B cell (primary cell): ENCODE data around the gene RUFY1. TPM values are rescaled to one million over a fixed set of nuclear protein-coding genes. Genes with fewer than 3 reads are reported as not detected.
A peak's percentile ranks its signal among the peaks of the same experiment; 100 is the strongest.
"Not testable (repeated sequence)": the region's sequence is repeated elsewhere in the genome, so short reads cannot be mapped to it uniquely, and the experiment has no call there.

ENCODE experiments used
- ATAC-seq: fragments of 200-7000 bp; cut with Tn5 transposase; one replicate; pipeline ENCODE4 v1.10.0; 2021; ENCODE audit warnings: low read depth, mild to moderate bottlenecking, moderate number of reproducible peaks, moderate library complexity
- CTCF ChIA-PET: fragments of 350-600 bp; sonication (Branson Sonifier 250); formaldehyde crosslinking; loops from one replicate; lab custom pipeline; 2021; ENCODE audit warnings: antibody characterized with exemption, inconsistent platforms; lab: Charles Lee
- POLR2A ChIA-PET: fragments of 350-600 bp; sonication (Branson Sonifier 250); formaldehyde crosslinking; loops from one replicate; lab custom pipeline; 2021; ENCODE audit warnings: antibody characterized with exemption; lab: Charles Lee
- DNase-seq: peaks from one replicate; pipeline ENCODE4 v3.0.0; 2013
- H2AFZ ChIP-seq: 2 replicates; pipeline ENCODE4 v1.6.1; 2012; ENCODE audit warnings: mild to moderate bottlenecking, low read depth, low read length; ENCODE audit not compliant: insufficient read depth, poor library complexity, severe bottlenecking
- H3K27ac ChIP-seq, 2 donors: 1 replicate in 1 of 2; 2 replicates in 1 of 2; pipeline ENCODE4 v1.5.1; 2012 to 2013; ENCODE audit warnings: low read length in 2 of 2, mild to moderate bottlenecking in 2 of 2, moderate library complexity in 1 of 2
- H3K27me3 ChIP-seq, 4 experiments: fragments of 200-600 bp in 1 of 4; sonication (generic) in 1 of 4; replicated peaks in 1 of 4; 1 replicate in 2 of 4; 2 replicates in 2 of 4; pipeline versions ENCODE4 v1.6.1 to v1.7.0; 2013 to 2016; ENCODE audit warnings: low read length in 3 of 4, mild to moderate bottlenecking in 2 of 4, mixed read lengths in 1 of 4, moderate library complexity in 1 of 4; ENCODE audit not compliant: insufficient read depth in 4 of 4, control insufficient read depth in 3 of 4; ENCODE audit errors: control extremely low read depth in 1 of 4
- H3K36me3 ChIP-seq, 2 experiments: replicated peaks in 1 of 2; 1 replicate in 1 of 2; 2 replicates in 1 of 2; pipeline versions ENCODE4 v1.6.1 to v1.7.1; 2013; ENCODE audit warnings: low read length in 1 of 2; ENCODE audit not compliant: insufficient read depth in 2 of 2, control insufficient read depth in 1 of 2; ENCODE audit errors: control extremely low read depth in 1 of 2, extremely low read depth in 1 of 2
- H3K4me1 ChIP-seq, 2 donors: fragments of 200-600 bp in 1 of 2; sonication (generic) in 1 of 2; 1 replicate in 1 of 2; 2 replicates in 1 of 2; pipeline versions ENCODE4 v1.5.1 to v1.6.1; 2013 to 2017; ENCODE audit warnings: low read length in 2 of 2; ENCODE audit not compliant: control insufficient read depth in 2 of 2, insufficient read depth in 2 of 2
- H3K4me2 ChIP-seq: replicated peaks from 2 replicates; pipeline ENCODE3; 2012; ENCODE audit warnings: mild to moderate bottlenecking, low read depth, low read length; ENCODE audit not compliant: poor library complexity, severe bottlenecking
- H3K4me3 ChIP-seq, 5 experiments: fragments of 200-600 bp in 1 of 5; sonication (generic) in 1 of 5; 1 replicate in 3 of 5; 2 replicates in 2 of 5; pipeline versions ENCODE4 v1.5.1 to v1.7.0; 2011 to 2016; ENCODE audit warnings: low read length in 4 of 5, mild to moderate bottlenecking in 4 of 5, low read depth in 2 of 5, control low read depth in 1 of 5, moderate library complexity in 1 of 5; ENCODE audit not compliant: insufficient read depth in 1 of 5; ENCODE audit errors: control extremely low read depth in 1 of 5, extremely low read depth in 1 of 5
- H3K79me2 ChIP-seq: fragments of 200-600 bp; sonication (generic); one replicate; pipeline ENCODE4 v1.6.0; 2016; ENCODE audit warnings: low read length; ENCODE audit not compliant: control insufficient read depth, insufficient read depth
- H3K9ac ChIP-seq: fragments of 200-600 bp; sonication (generic); 2 replicates; pipeline ENCODE4 v1.6.1; 2017; ENCODE audit warnings: mild to moderate bottlenecking, low read length, moderate library complexity
- H3K9me3 ChIP-seq, 3 donors: one replicate each; pipeline versions ENCODE4 v1.6.1 to v1.7.1; 2013; ENCODE audit warnings: low read length in 2 of 3; ENCODE audit not compliant: control insufficient read depth in 2 of 3, insufficient read depth in 1 of 3; ENCODE audit errors: control extremely low read depth in 1 of 3
- H4K20me1 ChIP-seq: 2 replicates; pipeline ENCODE4 v1.6.0; 2012; ENCODE audit warnings: mild to moderate bottlenecking, low read length; ENCODE audit not compliant: insufficient read depth, control insufficient read depth, poor library complexity, severe bottlenecking
- H3K27ac Mint-ChIP-seq: one replicate; pipeline ENCODE4 v1.8.0; 2021; ENCODE audit warnings: mixed read lengths
- H3K27me3 Mint-ChIP-seq: one replicate; pipeline ENCODE4 v1.8.0; 2021; ENCODE audit warnings: mixed read lengths
- H3K4me1 Mint-ChIP-seq: one replicate; pipeline ENCODE4 v1.8.0; 2021; ENCODE audit warnings: mixed read lengths
- H3K4me3 Mint-ChIP-seq: one replicate; pipeline ENCODE4 v1.8.0; 2021; ENCODE audit warnings: mixed read lengths
- H3K9me3 Mint-ChIP-seq: one replicate; pipeline ENCODE4 v1.8.0; 2022; ENCODE audit warnings: mixed read lengths; ENCODE audit not compliant: insufficient read depth
- EZH2 ChIP-seq: IDR thresholded peaks from 2 replicates; pipeline ENCODE4 v1.6.1; 2012; ENCODE audit warnings: borderline replicate concordance, low read depth, mild to moderate bottlenecking, moderate library complexity, low read length; ENCODE audit not compliant: insufficient read depth, poor library complexity, severe bottlenecking
- WGBS: methylation state at CpG from one replicate; pipeline ENCODE4 v1.1.5; 2013; ENCODE audit warnings: missing lambda C conversion rate; ENCODE audit not compliant: insufficient coverage; 5-methylcytosine and 5-hydroxymethylcytosine counted together
- intact Hi-C: fragments of 100-400 bp; cut with micrococcal nuclease; formaldehyde crosslinking; loops from one replicate; pipeline ENCODE4 v1.10.0; 2022
- polyA minus RNA-seq: library from RNA; depleted of rRNA, polyadenylated mRNA; stranded (reverse); fragments of >200 nt; gene quantifications from 2 replicates; pipeline ENCODE4 v1.2.3, GENCODE V29; 2012
- polyA plus RNA-seq: library from polyadenylated mRNA; depleted of rRNA; stranded (reverse); fragments of >200 nt; gene quantifications from 2 replicates; pipeline ENCODE4 v1.2.3, GENCODE V29; 2012
- total RNA-seq, 2 donors: library from RNA; stranded (reverse); fragments of 120-200 nt in 1 of 2; gene quantifications; 1 replicate in 1 of 2; 2 replicates in 1 of 2; pipeline versions ENCODE4 v1.2.3 to v1.2.4, GENCODE V29; 2013 to 2022
- TF ChIP-seq, protein P1 (sequence below): fragments of 200-600 bp; IDR thresholded peaks from one replicate; pipeline ENCODE4 v1.8.0; 2022; ENCODE audit warnings: antibody characterized with exemption, mild to moderate bottlenecking

Gene RUFY1, protein sequence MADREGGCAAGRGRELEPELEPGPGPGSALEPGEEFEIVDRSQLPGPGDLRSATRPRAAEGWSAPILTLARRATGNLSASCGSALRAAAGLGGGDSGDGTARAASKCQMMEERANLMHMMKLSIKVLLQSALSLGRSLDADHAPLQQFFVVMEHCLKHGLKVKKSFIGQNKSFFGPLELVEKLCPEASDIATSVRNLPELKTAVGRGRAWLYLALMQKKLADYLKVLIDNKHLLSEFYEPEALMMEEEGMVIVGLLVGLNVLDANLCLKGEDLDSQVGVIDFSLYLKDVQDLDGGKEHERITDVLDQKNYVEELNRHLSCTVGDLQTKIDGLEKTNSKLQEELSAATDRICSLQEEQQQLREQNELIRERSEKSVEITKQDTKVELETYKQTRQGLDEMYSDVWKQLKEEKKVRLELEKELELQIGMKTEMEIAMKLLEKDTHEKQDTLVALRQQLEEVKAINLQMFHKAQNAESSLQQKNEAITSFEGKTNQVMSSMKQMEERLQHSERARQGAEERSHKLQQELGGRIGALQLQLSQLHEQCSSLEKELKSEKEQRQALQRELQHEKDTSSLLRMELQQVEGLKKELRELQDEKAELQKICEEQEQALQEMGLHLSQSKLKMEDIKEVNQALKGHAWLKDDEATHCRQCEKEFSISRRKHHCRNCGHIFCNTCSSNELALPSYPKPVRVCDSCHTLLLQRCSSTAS
- total RNA-seq, result 99.8 and 109 TPM in 2 replicates
- 90.6 TPM for total RNA-seq (2013)
- 38.5 and 55.7 TPM in 2 replicates for polyA plus RNA-seq
- polyA minus RNA-seq, result 46.5 and 62.4 TPM in 2 replicates

DNA sequence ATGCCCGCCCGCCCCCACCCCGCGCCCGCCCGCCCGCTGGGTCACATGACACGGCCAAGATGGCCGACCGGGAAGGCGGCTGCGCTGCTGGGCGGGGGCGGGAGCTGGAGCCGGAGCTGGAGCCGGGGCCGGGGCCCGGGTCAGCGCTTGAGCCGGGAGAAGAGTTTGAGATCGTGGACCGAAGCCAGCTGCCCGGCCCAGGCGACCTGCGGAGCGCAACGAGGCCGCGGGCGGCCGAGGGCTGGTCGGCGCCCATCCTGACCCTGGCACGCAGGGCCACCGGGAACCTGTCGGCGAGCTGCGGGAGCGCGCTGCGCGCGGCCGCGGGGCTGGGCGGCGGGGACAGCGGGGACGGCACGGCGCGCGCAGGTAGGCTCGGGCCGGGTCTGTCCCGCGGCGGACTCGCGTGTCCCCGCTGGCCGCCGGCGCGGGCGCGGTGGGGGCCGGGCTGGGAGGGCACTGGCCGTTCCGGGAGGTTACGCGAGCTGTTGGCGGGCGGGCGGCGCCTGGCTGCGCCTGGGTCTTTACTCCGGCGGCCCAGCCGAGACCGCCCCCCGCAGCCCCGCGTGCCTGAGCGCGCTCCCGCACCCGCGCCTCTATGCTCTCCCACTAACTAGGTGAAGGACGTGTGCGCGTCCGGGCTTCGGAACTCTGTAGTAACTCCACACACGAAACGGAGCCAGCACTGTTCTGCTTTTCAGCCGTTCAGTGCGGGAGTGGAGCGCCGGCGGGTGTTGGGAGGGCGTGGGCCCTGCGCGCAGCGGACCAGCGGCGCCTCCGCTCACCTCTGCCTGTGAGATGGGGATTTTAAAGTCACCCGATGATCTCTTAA, at the start of gene RUFY1:
Gene RUFY1 (plus strand): TSS at position 44 of the 832 bp plus-strand sequence. CDS start 16 bp downstream, at position 60.
- DNase-seq, result peak; percentile 92
- Mint-ChIP-seq H3K4me3 (peak within 1 kb of the TSS; percentile 99), H3K27ac (peak within 1 kb of the TSS; percentile 100), H3K9me3 (no peaks in the 10 kb centered on the region), H3K27me3 (no peaks in the 10 kb centered on the region), H3K4me1 (peaks cover 50% of the 10 kb centered on the region)
- Histone ChIP-seq H3K36me3 (peaks cover 0 to 5% of the 10 kb centered on the region in 2 experiments), H3K79me2 (peaks cover 45% of the 10 kb centered on the region), H3K4me1 (peaks cover 25 to 30% of the 10 kb centered on the region in 2 donors), H2AFZ (peak within 1 kb of the TSS; percentile 71), H3K9me3 (no peaks in the 10 kb centered on the region), H3K27me3 (no peaks in the 10 kb centered on the region), H4K20me1 (peaks cover 13% of the 10 kb centered on the region), H3K4me2 (peak within 1 kb of the TSS; percentile 69), H3K27ac (peak within 1 kb of the TSS; percentile 90 to 92), H3K4me3 (peak within 1 kb of the TSS; percentile 60 to 92 (median 76)), H3K9ac (peak within 1 kb of the TSS; percentile 72)
- TF ChIP-seq EZH2, result no peak
- TF ChIP-seq, protein P1, sequence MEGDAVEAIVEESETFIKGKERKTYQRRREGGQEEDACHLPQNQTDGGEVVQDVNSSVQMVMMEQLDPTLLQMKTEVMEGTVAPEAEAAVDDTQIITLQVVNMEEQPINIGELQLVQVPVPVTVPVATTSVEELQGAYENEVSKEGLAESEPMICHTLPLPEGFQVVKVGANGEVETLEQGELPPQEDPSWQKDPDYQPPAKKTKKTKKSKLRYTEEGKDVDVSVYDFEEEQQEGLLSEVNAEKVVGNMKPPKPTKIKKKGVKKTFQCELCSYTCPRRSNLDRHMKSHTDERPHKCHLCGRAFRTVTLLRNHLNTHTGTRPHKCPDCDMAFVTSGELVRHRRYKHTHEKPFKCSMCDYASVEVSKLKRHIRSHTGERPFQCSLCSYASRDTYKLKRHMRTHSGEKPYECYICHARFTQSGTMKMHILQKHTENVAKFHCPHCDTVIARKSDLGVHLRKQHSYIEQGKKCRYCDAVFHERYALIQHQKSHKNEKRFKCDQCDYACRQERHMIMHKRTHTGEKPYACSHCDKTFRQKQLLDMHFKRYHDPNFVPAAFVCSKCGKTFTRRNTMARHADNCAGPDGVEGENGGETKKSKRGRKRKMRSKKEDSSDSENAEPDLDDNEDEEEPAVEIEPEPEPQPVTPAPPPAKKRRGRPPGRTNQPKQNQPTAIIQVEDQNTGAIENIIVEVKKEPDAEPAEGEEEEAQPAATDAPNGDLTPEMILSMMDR, result no peak
- POLR2A ChIA-PET, result interaction anchor here (0.8 to 2.4 kb wide), 6 partner anchors 8 to 72 kb away, joined by 3 to 24 read pairs (median 8); partner anchors contain the start of gene HNRNPH1
- CTCF ChIA-PET, result interaction anchor here (1.0 to 1.2 kb wide), 2 partner anchors 20 to 382 kb away, joined by 3 read pairs; no protein-coding TSS in a partner anchor
- ATAC-seq, result peak; percentile 74
- under 1% methylated on average over 103 of the region's 109 CpGs for WGBS
- intact Hi-C loops, result loop anchor here (1.0 to 5.0 kb wide), 4 partner anchors 9 to 923 kb away; partner anchors contain the start of gene CLK4

DNA sequence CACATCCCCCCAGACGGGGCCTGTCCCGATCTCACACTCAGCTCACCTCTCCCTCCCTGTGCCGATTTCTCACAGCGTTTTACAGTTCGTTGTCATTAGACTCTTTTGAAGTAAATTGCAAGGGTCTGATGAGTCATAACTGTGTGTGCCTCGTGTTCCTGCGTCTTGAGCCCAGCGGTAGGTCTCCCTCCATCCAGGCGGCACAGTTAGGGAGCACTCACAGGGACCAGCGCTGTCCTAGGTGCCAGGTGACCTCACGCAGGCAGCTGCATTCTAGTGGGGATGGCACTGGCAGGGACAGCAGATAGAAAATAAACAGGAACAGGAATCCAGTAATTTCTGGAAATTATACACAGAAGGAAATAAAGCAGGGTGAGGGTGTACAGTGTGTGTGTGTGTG, 48.4 kb upstream of the RUFY1 start:
- H3K27me3 Mint-ChIP-seq, H3K4me3 Mint-ChIP-seq, H3K36me3 ChIP-seq, H3K9me3 Mint-ChIP-seq, H3K79me2 ChIP-seq, POLR2A ChIA-PET, H3K27ac ChIP-seq, H3K27ac Mint-ChIP-seq, ATAC-seq, H3K4me3 ChIP-seq, H3K4me1 ChIP-seq, H3K9ac ChIP-seq, H2AFZ ChIP-seq, H4K20me1 ChIP-seq, DNase-seq, H3K4me2 ChIP-seq, intact Hi-C loops, CTCF ChIA-PET, H3K27me3 ChIP-seq, H3K4me1 Mint-ChIP-seq: not testable (repeated sequence)
- no CpG with 5 or more reads among the region's 11 CpGs for WGBS
- H3K9me3 ChIP-seq, result peaks cover 0 to 12% (median 0%) of the 10 kb centered on the region in 3 donors

DNA sequence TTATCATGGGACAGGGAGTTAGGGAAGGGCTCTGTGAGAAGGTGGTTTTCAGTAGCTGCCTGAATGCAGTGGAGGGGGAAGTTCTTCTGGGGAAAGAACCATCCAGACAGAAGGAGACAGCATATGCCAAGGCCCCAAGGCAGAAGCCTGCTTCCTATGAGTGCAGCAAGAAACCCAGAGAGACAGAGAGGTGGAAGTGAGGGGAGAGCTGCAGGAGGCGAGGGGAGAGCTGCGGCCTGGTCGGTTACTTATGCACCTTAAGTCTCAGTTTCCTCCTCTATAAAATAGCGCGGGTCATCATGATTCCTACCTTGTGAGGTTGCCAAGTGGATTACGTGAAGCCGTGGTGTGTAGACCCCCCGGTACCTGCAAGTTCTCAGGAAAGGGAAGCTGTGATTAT, 47.9 kb upstream of the RUFY1 start:
- H3K4me2 ChIP-seq, H3K27ac Mint-ChIP-seq, CTCF ChIA-PET, intact Hi-C loops, DNase-seq, H3K27me3 ChIP-seq, H3K4me1 ChIP-seq, H2AFZ ChIP-seq, H3K4me1 Mint-ChIP-seq, H3K36me3 ChIP-seq, H4K20me1 ChIP-seq, H3K27ac ChIP-seq, POLR2A ChIA-PET, H3K4me3 Mint-ChIP-seq, ATAC-seq, H3K4me3 ChIP-seq, H3K79me2 ChIP-seq, H3K9ac ChIP-seq, H3K27me3 Mint-ChIP-seq, H3K9me3 Mint-ChIP-seq: not testable (repeated sequence)
- peaks cover 0 to 12% (median 0%) of the 10 kb centered on the region in 3 donors for H3K9me3 ChIP-seq
- no CpG with 5 or more reads among the region's 8 CpGs for WGBS
